Measurements from ENCODE around the gene DOCK1.

- TF ChIP-seq CTCF (conservative IDR thresholded peaks at IDR 0.05; ENCODE audit: low read length) (no peak), EZH2phosphoT487 (IDR thresholded peaks at IDR 0.05; ENCODE audit: borderline replicate concordance) (no peak)
Measured at GRCh38 chr10:127428385-127428980, 523.3 kb downstream of the DOCK1 start.
